HL-60/S4 (cell line): ENCODE measurements around the gene B4GALNT3.

ENCODE experiments used
- in situ Hi-C: fragments of 300-500 bp; cut with MboI; formaldehyde crosslinking; loops from 2 replicates; pipeline ENCODE4 v1.14.3; 2022; ENCODE audit warnings: low sequenced_read_pairs

B4GALNT3 gene

GRCh38 chr12:570435-570920 lies 110.7 kb downstream of the B4GALNT3 start:
- in situ Hi-C loops = loop anchor here (25.0 kb wide), 1 partner anchor 1017 kb away; the partner anchor contains the start of gene FBXL14

DNA sequence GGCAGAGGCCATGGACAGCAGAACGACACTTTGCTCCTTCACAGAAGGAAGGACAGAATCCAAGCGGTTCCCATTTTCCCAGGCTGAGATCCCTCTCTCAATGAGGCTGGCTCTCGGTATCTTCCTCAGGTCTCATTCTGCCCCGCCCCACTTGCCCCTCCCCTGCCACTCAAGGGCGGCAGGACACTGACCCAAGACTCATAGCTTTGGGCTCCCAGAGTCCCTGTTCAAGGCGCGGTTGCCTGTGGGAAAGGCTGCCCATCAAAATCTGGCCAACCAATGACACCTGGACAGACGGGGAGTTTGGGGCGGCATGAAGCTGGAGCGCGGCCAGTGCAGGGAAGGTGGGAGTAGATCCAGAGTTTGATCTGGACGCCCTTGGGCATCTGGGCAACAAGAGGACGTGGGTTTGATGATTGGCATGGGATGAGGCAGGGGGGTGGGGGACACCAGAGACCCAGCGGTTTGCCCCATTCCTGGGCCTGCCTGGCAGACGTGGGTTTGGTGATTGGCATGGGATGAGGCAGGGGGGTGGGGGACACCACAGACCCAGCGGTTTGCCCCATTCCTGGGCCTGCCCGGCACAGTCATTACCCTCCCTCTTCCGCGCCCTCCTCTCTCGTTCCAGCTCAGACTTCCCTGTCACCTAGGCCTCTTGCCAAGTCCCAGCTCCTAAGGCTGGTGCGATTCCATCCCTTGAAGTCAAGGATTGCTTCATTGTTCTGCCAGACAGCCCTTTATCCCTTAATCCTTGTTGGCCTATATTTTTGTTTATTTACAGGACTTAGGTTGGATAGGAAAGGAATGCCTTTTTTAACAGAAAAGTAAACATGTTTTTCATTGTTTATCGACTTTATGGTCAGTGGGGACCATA lies 111.4 kb downstream of the B4GALNT3 start:
- in situ Hi-C loops = loop anchor here (25.0 kb wide), 1 partner anchor 1016 kb away; the partner anchor contains the start of gene FBXL14

DNA sequence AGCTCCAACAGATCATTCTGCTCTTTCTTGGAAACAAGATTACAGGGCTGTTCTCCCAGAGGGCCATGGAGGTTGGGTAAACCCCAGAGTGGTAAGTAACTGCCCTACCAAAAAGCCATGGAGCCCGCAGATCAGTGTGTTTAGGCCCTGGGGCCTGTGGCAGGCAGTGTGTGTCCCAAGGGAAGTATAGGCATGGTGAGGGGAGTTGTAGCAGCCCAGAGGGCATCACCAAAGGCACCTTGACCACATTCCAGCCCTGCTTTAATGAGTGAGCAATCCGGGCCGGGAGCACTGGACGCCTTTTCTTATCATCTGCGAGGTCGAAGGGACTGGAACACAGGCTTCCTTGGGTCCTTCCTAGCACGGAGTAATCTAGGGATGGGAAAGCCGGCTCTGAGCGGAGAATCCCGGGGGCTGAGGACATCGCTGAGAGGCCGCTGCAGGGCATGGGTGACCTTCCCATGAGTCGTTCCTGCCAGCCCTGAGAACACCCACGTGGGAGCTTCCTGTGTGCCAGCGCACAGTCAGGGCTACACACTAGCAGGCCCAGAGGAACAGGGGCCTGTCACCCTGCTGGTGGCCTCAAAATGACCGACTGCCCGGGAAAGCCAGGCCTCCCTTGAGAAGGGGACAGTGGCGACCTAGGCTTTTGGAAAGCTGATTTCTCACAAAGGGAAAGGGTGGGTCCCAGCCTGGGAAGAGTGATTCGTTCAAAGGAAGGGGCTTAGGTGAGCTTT lies 112.2 kb downstream of the B4GALNT3 start:
- in situ Hi-C loops = loop anchor here (25.0 kb wide), 1 partner anchor 1015 kb away; the partner anchor contains the start of gene FBXL14

DNA sequence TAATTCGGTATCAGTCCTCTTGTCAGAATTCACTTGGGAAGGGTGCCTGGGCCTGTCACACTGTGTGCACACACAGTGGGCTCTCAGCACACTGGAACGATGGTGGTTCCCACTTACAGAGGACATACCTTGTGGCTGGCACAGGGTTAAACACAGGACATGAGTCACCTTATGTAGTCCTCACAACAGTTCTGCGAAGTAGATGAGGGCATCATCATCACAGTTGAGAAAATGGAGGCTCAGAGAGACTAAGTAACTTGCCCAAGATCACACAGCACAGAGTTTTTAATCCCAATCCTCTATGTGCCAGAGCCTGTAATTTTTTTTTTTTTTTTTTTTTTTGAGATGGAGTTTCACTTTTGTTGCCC lies 112.8 kb downstream of the B4GALNT3 start:
- in situ Hi-C loops = loop anchor here (25.0 kb wide), 1 partner anchor 1015 kb away; the partner anchor contains the start of gene FBXL14

DNA sequence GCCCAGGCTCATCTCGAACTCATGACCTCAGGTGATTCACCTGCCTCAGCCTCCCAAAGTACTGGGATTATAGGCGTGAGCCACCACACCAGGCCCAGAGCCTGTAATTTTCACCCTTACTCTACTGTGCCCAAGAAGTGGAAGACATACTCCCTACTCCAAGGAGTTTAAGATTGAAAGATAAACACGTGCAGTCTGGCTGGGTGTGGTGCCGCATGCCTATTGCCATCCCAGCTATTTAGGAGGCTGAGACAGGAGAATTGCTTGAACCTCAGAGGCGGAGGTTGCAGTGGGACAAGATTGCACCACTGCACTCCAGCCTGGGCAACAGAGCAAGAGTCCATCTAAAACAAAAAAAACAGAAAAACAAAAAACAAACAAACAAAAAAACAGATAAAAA lies 113.5 kb downstream of the B4GALNT3 start:
- in situ Hi-C loops = loop anchor here (25.0 kb wide), 1 partner anchor 1014 kb away; the partner anchor contains the start of gene FBXL14

GRCh38 chr12:574475-575128 lies 114.9 kb downstream of the B4GALNT3 start:
- in situ Hi-C loops = loop anchor here (5.0 to 25.0 kb wide), 2 partner anchors 243 to 1013 kb away; partner anchors contain the start of gene FBXL14

- in situ Hi-C loops = loop anchor here (5.0 kb wide), 1 partner anchor 242 kb away; no protein-coding TSS in a partner anchor
These were observed 115.4 kb downstream of the B4GALNT3 start for GRCh38 chr12:575129-575502.

GRCh38 chr12:575948-576614 lies 116.3 kb downstream of the B4GALNT3 start:
- in situ Hi-C loops = loop anchor here (5.0 kb wide), 1 partner anchor 241 kb away; no protein-coding TSS in a partner anchor

- in situ Hi-C loops = loop anchor here (5.0 kb wide), 1 partner anchor 241 kb away; no protein-coding TSS in a partner anchor
These were observed 116.9 kb downstream of the B4GALNT3 start for GRCh38 chr12:576615-577110.

DNA sequence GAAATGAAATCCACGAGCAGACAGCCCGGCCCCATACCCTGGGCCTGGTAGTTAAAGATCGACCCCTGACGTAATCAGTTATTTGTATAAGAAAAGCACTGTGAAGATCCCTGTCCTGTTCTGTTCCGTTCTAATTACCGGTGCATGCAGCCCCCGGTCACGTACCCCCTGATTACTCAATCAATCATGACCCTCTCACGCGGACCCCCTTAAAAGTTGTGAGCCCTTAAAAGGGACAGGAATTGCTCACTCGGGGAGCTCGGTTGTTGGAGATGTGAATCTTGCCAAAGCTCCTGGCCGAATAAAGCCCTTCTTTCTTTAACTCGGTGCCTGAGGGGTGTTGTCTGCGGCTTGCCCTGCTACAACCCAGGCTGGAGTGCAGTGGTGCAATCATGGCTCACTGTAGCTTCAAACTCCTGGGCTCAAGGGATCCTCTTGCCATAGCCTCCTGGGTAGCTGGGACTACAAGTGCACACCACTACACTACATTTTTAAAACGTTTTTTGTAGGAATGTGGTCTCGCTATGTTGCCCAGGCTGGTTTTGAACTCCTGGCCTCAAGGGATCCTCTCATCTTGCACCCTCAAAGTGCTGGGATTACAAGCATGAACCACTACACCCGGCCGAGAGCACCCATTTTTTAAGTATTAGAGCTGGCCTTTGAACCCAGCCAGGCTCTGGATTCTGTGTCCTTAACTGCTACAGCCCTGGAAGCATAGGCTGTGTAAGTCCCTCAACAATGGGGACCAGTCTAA lies 118.4 kb downstream of the B4GALNT3 start:
- in situ Hi-C loops = loop anchor here (5.0 kb wide), 1 partner anchor 239 kb away; no protein-coding TSS in a partner anchor

GRCh38 chr12:578748-579419 lies 119.1 kb downstream of the B4GALNT3 start:
- in situ Hi-C loops = loop anchor here (5.0 kb wide), 1 partner anchor 238 kb away; no protein-coding TSS in a partner anchor

GRCh38 chr12:579420-580110 lies 119.8 kb downstream of the B4GALNT3 start:
- in situ Hi-C loops = loop anchor here (5.0 kb wide), 1 partner anchor 238 kb away; no protein-coding TSS in a partner anchor

DNA sequence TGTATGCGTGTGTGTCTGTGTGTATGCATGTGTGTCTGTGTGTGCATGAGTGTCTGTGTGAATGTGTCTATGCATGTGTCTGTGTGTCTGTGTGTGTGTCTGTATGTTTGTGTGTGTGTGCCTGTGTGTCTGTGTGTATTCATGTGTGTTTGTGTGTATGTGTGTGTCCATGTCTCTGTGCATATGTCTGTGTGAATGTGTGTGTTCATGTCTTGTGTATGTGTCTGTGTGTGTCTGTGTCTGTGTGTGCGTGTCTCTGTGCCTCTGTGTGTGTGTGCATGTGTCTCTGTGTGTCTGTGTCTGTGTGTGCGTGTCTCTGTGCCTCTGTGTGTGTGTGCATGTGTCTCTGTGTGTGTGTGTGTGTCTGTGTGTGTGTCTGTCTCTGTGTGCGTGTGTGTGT lies 121.1 kb downstream of the B4GALNT3 start:
- in situ Hi-C loops = no loop called here

DNA sequence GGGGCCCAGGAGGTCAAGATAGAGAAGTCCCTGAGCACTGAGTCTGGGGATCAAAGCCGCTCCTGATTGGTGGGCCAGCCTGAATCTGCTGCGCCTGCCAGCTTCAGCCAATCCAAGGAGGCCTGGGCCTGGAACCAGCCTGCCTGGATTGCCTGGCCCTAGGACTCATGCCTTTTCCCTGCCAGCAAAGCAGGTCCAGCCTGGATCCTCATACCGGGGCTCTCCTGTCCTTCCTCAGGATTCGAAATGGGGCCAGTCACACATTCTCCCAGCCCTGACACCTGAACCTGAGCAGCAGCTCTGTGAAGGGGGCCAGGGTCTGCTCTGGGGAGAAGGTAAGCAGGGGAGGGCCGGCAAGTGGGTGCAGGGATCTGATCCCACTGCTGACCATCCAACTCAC lies 121.6 kb downstream of the B4GALNT3 start:
- in situ Hi-C loops = no loop called here

DNA sequence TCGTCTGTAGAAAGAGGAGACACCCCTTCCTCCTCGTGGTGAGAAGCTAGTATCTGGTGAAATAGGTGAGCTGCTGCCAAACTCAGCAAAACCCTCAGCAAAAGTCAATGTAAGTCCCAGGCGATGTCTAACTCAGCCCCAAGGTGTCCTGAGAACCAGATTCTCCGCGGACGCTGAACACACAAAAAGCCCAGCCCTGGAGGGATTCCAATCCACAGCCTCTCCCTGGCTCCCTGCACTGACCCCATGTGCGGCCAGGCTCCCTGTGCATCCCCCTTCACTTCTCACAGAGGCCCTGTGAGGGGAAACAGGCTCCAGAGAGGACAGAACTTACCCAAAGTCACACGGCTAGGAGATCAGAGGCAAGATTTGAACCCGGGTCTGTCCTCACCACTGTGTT lies 122.0 kb downstream of the B4GALNT3 start:
- in situ Hi-C loops = no loop called here

DNA sequence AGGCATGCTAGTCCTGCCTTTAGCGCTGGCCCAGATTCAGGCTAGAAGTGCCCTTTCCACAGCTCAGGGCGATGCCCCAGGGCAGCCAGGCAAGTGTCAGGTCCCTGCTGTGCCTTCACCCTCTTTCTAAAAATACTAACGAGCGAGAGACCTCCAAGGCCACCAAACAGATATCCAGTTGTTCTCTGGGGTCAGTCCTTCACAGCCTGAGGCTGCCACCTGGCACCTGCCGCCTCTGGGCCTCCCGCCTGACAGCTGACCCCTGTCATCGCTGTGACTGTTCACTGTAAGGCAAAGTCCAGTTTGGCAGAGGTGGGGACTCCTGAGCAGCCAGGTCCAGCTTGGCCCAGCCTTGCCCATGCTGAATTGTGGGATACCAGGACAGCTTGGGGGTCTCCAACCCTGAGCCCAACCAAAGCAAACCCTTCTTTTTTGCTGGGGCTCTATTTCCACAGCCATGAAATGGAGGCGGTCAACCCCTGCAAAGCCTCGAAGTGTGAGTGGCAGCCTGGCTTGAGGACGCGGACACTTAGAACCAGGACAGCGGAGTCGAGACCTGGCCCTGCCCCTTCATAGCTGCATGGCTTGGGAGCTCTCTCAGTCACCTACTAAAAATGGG lies 123.6 kb downstream of the B4GALNT3 start:
- in situ Hi-C loops = no loop called here
